Astrocyte (in vitro differentiated cells and primary cell): ENCODE data around the gene SYT8.

ENCODE experiments used
- CTCF ChIP-seq: IDR thresholded peaks from 2 replicates; pipeline ENCODE4 v1.5.1; 2011; ENCODE audit warnings: low read depth, mild to moderate bottlenecking, inconsistent platforms, low read length, moderate library complexity; ENCODE audit not compliant: insufficient read depth
- EZH2 ChIP-seq: IDR thresholded peaks from 2 replicates; pipeline ENCODE4 v1.6.1; 2012; ENCODE audit warnings: mild to moderate bottlenecking, low read length, inconsistent platforms; ENCODE audit not compliant: insufficient read depth

GRCh38 chr11:1878137-1879031 is 43.6 kb downstream of the SYT8 start:
- no peak for TF ChIP-seq CTCF
- TF ChIP-seq EZH2, result no peak
